Sigmoid colon (tissue), 7 donors: ENCODE results near the gene SDHAF1. TPM values are rescaled to one million over a fixed set of nuclear protein-coding genes. Genes with fewer than 3 reads are reported as not detected.

Experiments
- DNase-seq: peaks from one replicate; pipeline ENCODE4 v3.0.0-alpha.2; 2019
- H3K27ac ChIP-seq, 4 donors: fragments of 200-600 bp; sonication (generic); one replicate each; pipeline ENCODE4 v1.5.1; 2016 to 2019; ENCODE audit warnings: mild to moderate bottlenecking in 1 of 4
- H3K27me3 ChIP-seq, 3 donors: fragments of 200-600 bp; sonication (generic); one replicate each; pipeline ENCODE4 v1.5.1; 2019; ENCODE audit warnings: mild to moderate bottlenecking in 1 of 3
- H3K36me3 ChIP-seq, 4 donors: fragments of 200-600 bp; sonication (generic); one replicate each; pipeline ENCODE4 v1.5.1; 2016 to 2019
- H3K4me1 ChIP-seq, 4 donors: fragments of 200-600 bp; sonication (generic); one replicate each; pipeline ENCODE4 v1.5.1; 2017 to 2019
- H3K4me3 ChIP-seq, 4 donors: fragments of 200-600 bp; sonication (generic); one replicate each; pipeline ENCODE4 v1.5.1; 2017 to 2019; ENCODE audit warnings: mild to moderate bottlenecking in 2 of 4, moderate library complexity in 1 of 4
- H3K9me3 ChIP-seq, 4 donors: fragments of 200-600 bp in 3 of 4; sonication (generic) in 3 of 4; one replicate each; pipeline versions ENCODE4 v1.5.1 to v1.6.1; 2013 to 2019
- CTCF ChIP-seq, 4 experiments: fragments of 450-650 bp in 3 of 4; fragments of 200-600 bp in 1 of 4; IDR thresholded peaks; one replicate each; pipeline ENCODE4 v1.5.1; 2016 to 2019; ENCODE audit warnings: antibody characterized with exemption in 4 of 4, mild to moderate bottlenecking in 3 of 4, moderate library complexity in 2 of 4
- EP300 ChIP-seq, 4 donors: sonication (generic); formaldehyde crosslinking; IDR thresholded peaks; one replicate each; pipeline ENCODE4 v1.6.1; 2017; ENCODE audit warnings: antibody characterized with exemption in 4 of 4
- POLR2A ChIP-seq, 2 donors: fragments of 450-650 bp; IDR thresholded peaks; one replicate each; pipeline ENCODE4 v1.6.1; 2016; ENCODE audit warnings: antibody characterized with exemption in 2 of 2, mild to moderate bottlenecking in 2 of 2, moderate library complexity in 2 of 2
- POLR2AphosphoS5 ChIP-seq, 4 donors: sonication (generic); formaldehyde crosslinking; IDR thresholded peaks; one replicate each; pipeline ENCODE4 v1.6.1; 2017; ENCODE audit warnings: antibody characterized with exemption in 4 of 4
- WGBS, 2 donors: extraction: QIAGEN DNeasy Blood & Tissue Kit; methylation state at CpG; one replicate each; pipeline ENCODE4 v1.1.7; 2013; 5-methylcytosine and 5-hydroxymethylcytosine counted together
- intact Hi-C: fragments of 100-400 bp; cut with DNase I; formaldehyde crosslinking; loops from one replicate; pipeline ENCODE4 v1.15.1; 2023
- polyA plus RNA-seq, 3 donors: library from polyadenylated mRNA; stranded (reverse); fragments of 200-250 nt; gene quantifications; one replicate each; pipeline ENCODE4 v1.2.3, GENCODE V29; 2013
- small RNA-seq, 3 donors: library from RNA; depleted of rRNA; stranded (forward); fragments of <200 nt; gene quantifications; one replicate each; pipeline ENCODE3, GENCODE V24; 2016
- total RNA-seq, 4 donors: library from RNA; depleted of rRNA; stranded (reverse); fragments of >200 nt; gene quantifications; one replicate each; pipeline ENCODE4 v1.1.0, GENCODE V29; 2016
- donor health status: healthy with polysubstance abuse.
- donor health status: Bipolar disorder and iron deficiency.
- donor health status: healthy.

SDHAF1 gene
- total and polyA plus RNA-seq, 7 donors, result 19.2 to 135 (median 56.2) TPM

GRCh38 chr19:36041831-36042230 lies 46.8 kb downstream of the SDHAF1 start:
- TF ChIP-seq POLR2A (IDR thresholded peaks at IDR 0.05), result no peak
- TF ChIP-seq POLR2AphosphoS5 (IDR thresholded peaks at IDR 0.05), result no peak
- TF ChIP-seq EP300 (IDR thresholded peaks at IDR 0.05), result no peak
- no peak for TF ChIP-seq CTCF (IDR thresholded peaks at IDR 0.05)
- no peak for DNase-seq
- no peaks in the 10 kb centered on the region for H3K9me3 ChIP-seq
- H3K4me1 ChIP-seq, result peaks cover 0 to 61% (median 58%) of the 10 kb centered on the region in 4 donors
- intact Hi-C loops, result no loop called here
- H3K27ac ChIP-seq, result peak overlapping the region; percentile 71 to 76 (median 76)
- H3K4me3 ChIP-seq, result no peak overlapping the region
- WGBS, 2 donors, result 53 to 58% methylated on average over 3 of the region's 3 CpGs
- H3K27me3 ChIP-seq, result no peaks in the 10 kb centered on the region
- peaks cover 0 to 27% (median 6%) of the 10 kb centered on the region in 4 donors for H3K36me3 ChIP-seq

GRCh38 chr19:36043952-36044351 lies 49.0 kb downstream of the SDHAF1 start:
- H3K36me3 ChIP-seq, result peaks cover 0 to 10% (median 2%) of the 10 kb centered on the region in 4 donors
- H3K4me3 ChIP-seq, result no peak overlapping the region
- no peak for DNase-seq
- WGBS, 2 donors, result 93 to 95% methylated on average over 2 of the region's 2 CpGs
- H3K9me3 ChIP-seq, result no peaks in the 10 kb centered on the region
- intact Hi-C loops, result no loop called here
- TF ChIP-seq POLR2A (IDR thresholded peaks at IDR 0.05), result no peak
- TF ChIP-seq EP300 (IDR thresholded peaks at IDR 0.05), result no peak
- TF ChIP-seq POLR2AphosphoS5 (IDR thresholded peaks at IDR 0.05), result peak in 1 of 4 donors; percentile 15
- no peak for TF ChIP-seq CTCF (IDR thresholded peaks at IDR 0.05)
- H3K4me1 ChIP-seq, result peaks cover 0 to 68% (median 64%) of the 10 kb centered on the region in 4 donors
- peak overlapping the region; percentile 71 to 76 (median 76) for H3K27ac ChIP-seq
- H3K27me3 ChIP-seq, result no peaks in the 10 kb centered on the region

Small RNA genes within 50 kb of the gene (small RNA-seq; reads per million reads assigned to genes)
- gene AF038458.1, result 0 reads per million in 3 donors

Other genes starting within 250 kb of the SDHAF1 start
- 10 to 100 TPM; 16.3 to 53.5 (median 27.9) TPM for gene U2AF1L4, start 249.8 kb upstream of the SDHAF1 start, total RNA-seq
- 10 to 100 TPM; 12.7 to 23.4 (median 16.0) TPM for gene U2AF1L4, start 249.8 kb upstream of the SDHAF1 start, polyA plus RNA-seq
- gene PSENEN, start 249.5 kb upstream of the SDHAF1 start, total RNA-seq, result 10 to 100 TPM; 27.8 to 44.9 (median 36.6) TPM
- 10 to 100 TPM; 48.0 to 72.3 (median 59.4) TPM for gene PSENEN, start 249.5 kb upstream of the SDHAF1 start, polyA plus RNA-seq
- gene LIN37, start 246.6 kb upstream of the SDHAF1 start, total RNA-seq, result 10 to 100 TPM; 12.5 to 19.1 (median 15.9) TPM
- 10 to 100 TPM in 2 of 3 donors, 1 to 10 TPM in 1; 8.4 to 13.6 (median 11.3) TPM for gene LIN37, start 246.6 kb upstream of the SDHAF1 start, polyA plus RNA-seq
- 100 to 1,000 TPM in 3 of 4 donors, 10 to 100 TPM in 1; 59.4 to 275 (median 154) TPM for gene HSPB6, start 238.2 kb upstream of the SDHAF1 start, total RNA-seq
- 10 to 100 TPM in 2 of 3 donors, 1 to 10 TPM in 1; 4.4 to 36.6 (median 35.9) TPM for gene HSPB6, start 238.2 kb upstream of the SDHAF1 start, polyA plus RNA-seq
- 1 to 10 TPM; 2.9 to 6.1 (median 5.2) TPM for gene PROSER3, start 237.0 kb upstream of the SDHAF1 start, total RNA-seq
- 10 to 100 TPM in 1 of 3 donors, 1 to 10 TPM in 2; 2.4 to 16.5 (median 3.5) TPM for gene PROSER3, start 237.0 kb upstream of the SDHAF1 start, polyA plus RNA-seq
- gene ARHGAP33, start 219.6 kb upstream of the SDHAF1 start, total RNA-seq, result 10 to 100 TPM in 2 of 4 donors, 1 to 10 TPM in 2; 4.4 to 11.9 (median 8.5) TPM
- 10 to 100 TPM in 1 of 3 donors, 1 to 10 TPM in 1, under 1 TPM in 1; 0.60 to 10.6 (median 1.2) TPM for gene ARHGAP33, start 219.6 kb upstream of the SDHAF1 start, polyA plus RNA-seq
- not detected for gene PRODH2, start 182.3 kb upstream of the SDHAF1 start, total RNA-seq
- not detected for gene PRODH2, start 182.3 kb upstream of the SDHAF1 start, polyA plus RNA-seq
- not detected for gene NPHS1, start 142.7 kb upstream of the SDHAF1 start, total RNA-seq
- gene NPHS1, start 142.7 kb upstream of the SDHAF1 start, polyA plus RNA-seq, result under 1 TPM in 2 of 3 donors, not detected in 1; under 0.01 to 0.35 TPM
- gene KIRREL2, start 138.3 kb upstream of the SDHAF1 start, total RNA-seq, result under 1 TPM in 1 of 4 donors, not detected in 3; 0.16 TPM
- under 1 TPM in 2 of 3 donors, not detected in 1; under 0.01 to 0.34 TPM for gene KIRREL2, start 138.3 kb upstream of the SDHAF1 start, polyA plus RNA-seq
- 10 to 100 TPM in 1 of 4 donors, 1 to 10 TPM in 3; 3.6 to 11.3 (median 7.0) TPM for gene APLP1, start 126.6 kb upstream of the SDHAF1 start, total RNA-seq
- gene APLP1, start 126.6 kb upstream of the SDHAF1 start, polyA plus RNA-seq, result 1 to 10 TPM in 1 of 3 donors, not detected in 2; 4.4 TPM
- 1 to 10 TPM; 2.5 to 7.8 (median 6.6) TPM for gene NFKBID, start 94.6 kb upstream of the SDHAF1 start, total RNA-seq
- gene NFKBID, start 94.6 kb upstream of the SDHAF1 start, polyA plus RNA-seq, result 1 to 10 TPM; 1.2 to 9.6 (median 4.4) TPM
- gene HCST, start 92.7 kb upstream of the SDHAF1 start, total RNA-seq, result 1 to 10 TPM in 3 of 4 donors, not detected in 1; 3.5 to 5.8 (median 3.9) TPM
- 10 to 100 TPM in 2 of 3 donors, 1 to 10 TPM in 1; 2.4 to 36.1 (median 13.9) TPM for gene HCST, start 92.7 kb upstream of the SDHAF1 start, polyA plus RNA-seq
- gene TYROBP, start 86.9 kb upstream of the SDHAF1 start, total RNA-seq, result 100 to 1,000 TPM in 3 of 4 donors, 10 to 100 TPM in 1; 71.5 to 172 (median 126) TPM
- 100 to 1,000 TPM in 2 of 3 donors, 10 to 100 TPM in 1; 95.8 to 211 (median 125) TPM for gene TYROBP, start 86.9 kb upstream of the SDHAF1 start, polyA plus RNA-seq
- gene LRFN3, start 58.8 kb upstream of the SDHAF1 start, total RNA-seq, result 1 to 10 TPM; 4.6 to 7.2 (median 6.6) TPM
- gene LRFN3, start 58.8 kb upstream of the SDHAF1 start, polyA plus RNA-seq, result 1 to 10 TPM; 5.3 to 9.7 (median 6.0) TPM
- gene SYNE4, start 13.6 kb downstream of the SDHAF1 start, total RNA-seq, result under 1 TPM; 0.28 to 0.82 (median 0.76) TPM
- gene SYNE4, start 13.6 kb downstream of the SDHAF1 start, polyA plus RNA-seq, result 1 to 10 TPM; 3.9 to 7.8 (median 6.0) TPM
- gene ALKBH6, start 19.0 kb downstream of the SDHAF1 start, total RNA-seq, result 10 to 100 TPM; 19.9 to 31.7 (median 26.6) TPM
- 10 to 100 TPM; 12.0 to 24.4 (median 12.5) TPM for gene ALKBH6, start 19.0 kb downstream of the SDHAF1 start, polyA plus RNA-seq
- 10 to 100 TPM; 22.5 to 53.7 (median 28.3) TPM for gene CLIP3, start 37.7 kb downstream of the SDHAF1 start, total RNA-seq
- 1 to 10 TPM; 1.2 to 9.7 (median 6.0) TPM for gene CLIP3, start 37.7 kb downstream of the SDHAF1 start, polyA plus RNA-seq
- gene THAP8, start 59.1 kb downstream of the SDHAF1 start, total RNA-seq, result 10 to 100 TPM; 12.6 to 23.9 (median 18.9) TPM
- 1 to 10 TPM; 5.8 to 9.0 (median 6.5) TPM for gene THAP8, start 59.1 kb downstream of the SDHAF1 start, polyA plus RNA-seq
- gene WDR62, start 59.7 kb downstream of the SDHAF1 start, total RNA-seq, result 1 to 10 TPM in 1 of 4 donors, under 1 TPM in 3; 0.16 to 1.1 (median 0.32) TPM
- 1 to 10 TPM in 1 of 3 donors, under 1 TPM in 2; under 0.01 to 6.8 (median 0.69) TPM for gene WDR62, start 59.7 kb downstream of the SDHAF1 start, polyA plus RNA-seq
- gene OVOL3, start 116.0 kb downstream of the SDHAF1 start, total RNA-seq, result not detected
- not detected for gene OVOL3, start 116.0 kb downstream of the SDHAF1 start, polyA plus RNA-seq
- 100 to 1,000 TPM in 1 of 4 donors, 10 to 100 TPM in 3; 39.9 to 118 (median 83.5) TPM for gene POLR2I, start 119.7 kb downstream of the SDHAF1 start, total RNA-seq
- 10 to 100 TPM; 46.7 to 96.1 (median 52.0) TPM for gene POLR2I, start 119.7 kb downstream of the SDHAF1 start, polyA plus RNA-seq
- 100 to 1,000 TPM; 109 to 162 (median 153) TPM for gene TBCB, start 120.3 kb downstream of the SDHAF1 start, total RNA-seq
- gene TBCB, start 120.3 kb downstream of the SDHAF1 start, polyA plus RNA-seq, result 100 to 1,000 TPM; 117 to 133 (median 125) TPM
- 100 to 1,000 TPM; 101 to 116 (median 104) TPM for gene CAPNS1, start 144.9 kb downstream of the SDHAF1 start, total RNA-seq
- 100 to 1,000 TPM; 656 to 938 (median 931) TPM for gene CAPNS1, start 144.9 kb downstream of the SDHAF1 start, polyA plus RNA-seq
- gene COX7A1, start 157.3 kb downstream of the SDHAF1 start, total RNA-seq, result 10 to 100 TPM; 43.0 to 88.5 (median 72.4) TPM
- 10 to 100 TPM; 11.3 to 27.0 (median 11.4) TPM for gene COX7A1, start 157.3 kb downstream of the SDHAF1 start, polyA plus RNA-seq
- gene ZNF565, start 219.5 kb downstream of the SDHAF1 start, total RNA-seq, result 1 to 10 TPM; 5.3 to 7.5 (median 6.8) TPM
- 1 to 10 TPM; 2.4 to 4.8 (median 2.5) TPM for gene ZNF565, start 219.5 kb downstream of the SDHAF1 start, polyA plus RNA-seq
- gene ZNF146, start 219.9 kb downstream of the SDHAF1 start, total RNA-seq, result 10 to 100 TPM; 52.1 to 71.7 (median 57.5) TPM
- gene ZNF146, start 219.9 kb downstream of the SDHAF1 start, polyA plus RNA-seq, result 10 to 100 TPM; 28.0 to 32.0 (median 30.0) TPM